Left renal pelvis (tissue), 4 donors: ENCODE results near the gene EIF1. TPM values are rescaled to one million over a fixed set of nuclear protein-coding genes. Genes with fewer than 3 reads are reported as not detected.
A peak's percentile ranks its signal among the peaks of the same experiment; 100 is the strongest.

Experiments used
- DNase-seq, 4 donors: peaks; one replicate each; pipeline ENCODE4 v3.0.0-alpha.2; 2013; ENCODE audit warnings: low read depth in 4 of 4, low spot score in 3 of 4
- polyA plus RNA-seq, 4 donors: library from polyadenylated mRNA; unstranded; fragments of 120-200 nt; gene quantifications; one replicate each; pipeline ENCODE4 v1.2.1, GENCODE V29; 2013; ENCODE audit not compliant: insufficient read length in 4 of 4

EIF1 gene
- polyA plus RNA-seq, 4 donors: 669 to 825 (median 761) TPM

- no peak for DNase-seq
These were observed 43.2 kb downstream of the EIF1 start for GRCh38 chr17:41731836-41732235.

DNA sequence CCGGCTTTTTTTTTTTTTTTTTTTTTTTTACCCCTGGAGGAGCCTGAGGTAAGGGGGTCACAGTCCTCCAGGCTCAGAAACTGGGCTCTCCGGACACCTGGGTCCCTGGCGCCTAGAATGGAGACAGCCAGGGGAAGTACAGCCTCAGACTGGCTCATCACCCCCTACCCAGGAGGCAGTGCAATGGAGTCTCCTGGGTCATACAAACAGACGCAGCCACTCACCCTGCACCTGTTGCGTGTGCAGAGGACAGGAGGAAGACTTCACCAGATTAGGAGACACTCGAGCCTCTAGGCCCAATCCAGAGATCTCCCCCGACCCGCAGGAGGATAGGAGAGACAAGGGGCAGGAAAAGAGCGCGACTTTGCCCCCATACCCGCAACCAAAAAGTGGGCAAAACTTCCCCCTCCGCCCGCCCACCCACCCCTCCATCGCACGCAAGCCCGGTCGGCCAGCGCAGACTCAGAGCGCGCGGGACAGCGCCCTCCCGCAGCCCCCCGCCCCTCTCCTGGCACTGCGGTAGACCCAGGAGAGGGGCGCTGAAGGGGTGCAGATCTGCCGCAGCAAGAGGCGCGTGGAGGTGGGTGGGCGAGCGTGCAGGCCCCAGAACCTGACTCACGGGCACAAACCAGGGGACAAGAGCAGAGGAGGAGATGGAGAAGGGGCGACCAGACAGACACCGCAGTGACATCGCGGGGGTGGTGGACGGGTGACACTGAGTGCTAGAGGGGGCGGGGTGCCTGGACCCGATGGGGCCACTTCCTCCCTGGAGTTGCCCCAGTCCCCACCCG is 44.9 kb downstream of the EIF1 start:
- no peak for DNase-seq

GRCh38 chr17:41734139-41734948 is 45.7 kb downstream of the EIF1 start, which contains the start of gene HAP1:
Gene HAP1, minus strand, starts transcription at chr17:41734643. Its CDS starts 9 bp downstream, at chr17:41734634.
- DNase-seq: no peak

GRCh38 chr17:41734949-41735313 is 46.2 kb downstream of the EIF1 start:
- no peak for DNase-seq

DNA sequence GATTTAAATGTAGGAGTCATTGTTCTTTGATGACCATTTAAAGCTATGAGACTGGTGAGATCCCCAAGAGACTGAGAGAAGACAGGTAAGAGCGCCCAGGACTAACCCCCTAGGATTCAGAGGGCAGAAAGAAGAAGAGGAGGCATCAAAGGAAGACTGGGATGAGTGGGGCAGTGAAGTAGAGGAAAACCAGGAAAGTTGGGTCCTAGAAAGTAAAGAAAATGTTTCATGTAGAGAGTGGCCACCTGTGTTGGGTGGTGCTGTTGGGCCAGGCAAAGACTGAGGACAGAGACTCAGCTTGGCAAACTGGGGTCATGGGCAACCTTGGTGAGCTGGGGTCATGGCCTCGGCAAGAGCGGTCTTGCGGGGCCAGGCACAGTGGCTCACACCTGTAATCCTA is 47.1 kb downstream of the EIF1 start:
- no peak for DNase-seq

DNA sequence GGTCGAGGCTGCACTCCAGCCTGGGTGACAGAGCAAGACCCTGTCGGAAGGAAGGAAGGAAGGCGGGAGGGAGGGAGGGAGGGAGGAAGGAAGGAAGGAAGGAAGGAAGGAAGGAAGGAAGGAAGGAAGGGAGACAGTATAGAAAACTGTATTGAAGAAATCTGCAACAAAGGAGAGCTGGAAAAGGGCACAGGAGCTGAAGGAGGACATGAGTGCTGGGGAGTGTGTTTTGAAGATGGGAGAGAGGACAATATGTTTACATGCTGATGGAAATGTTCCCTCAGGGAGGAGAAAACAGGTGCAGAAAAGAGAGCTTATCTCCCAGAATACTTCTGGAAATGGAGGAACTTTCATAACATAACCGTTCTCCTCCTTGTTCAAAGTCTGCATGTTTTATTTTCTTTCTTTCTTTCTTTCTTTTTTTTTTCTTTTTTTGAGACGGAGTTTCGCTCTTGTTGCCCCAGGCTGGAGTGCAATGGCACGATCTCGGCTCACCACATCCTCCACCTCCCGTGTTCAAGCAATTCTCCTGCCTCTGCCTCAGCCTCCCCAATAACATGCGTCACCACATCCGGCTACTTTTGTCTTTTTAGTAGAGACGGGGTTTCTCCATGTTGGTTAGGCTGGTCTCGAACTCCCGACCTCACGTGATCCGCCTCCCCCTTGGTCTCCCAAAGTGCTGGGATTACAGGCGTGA is 48.4 kb downstream of the EIF1 start:
- no peak for DNase-seq

DNA sequence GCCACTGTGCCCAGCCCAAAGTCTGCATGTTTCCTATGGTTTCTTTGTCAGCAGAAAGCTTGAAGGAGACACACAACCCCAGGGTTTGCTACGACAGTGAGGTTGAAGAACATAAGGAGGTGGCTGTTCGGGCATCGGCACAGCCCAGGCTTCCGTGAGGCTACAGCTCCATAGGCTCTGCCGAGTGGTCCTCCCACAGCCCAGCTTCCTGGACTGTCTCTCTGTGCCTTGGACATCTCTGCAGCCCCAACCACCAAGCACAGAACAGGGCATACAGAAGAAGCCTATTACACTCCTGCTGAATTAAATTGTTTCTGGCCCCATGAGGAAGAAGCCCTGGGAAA is 49.0 kb downstream of the EIF1 start:
- DNase-seq: no peak

GRCh38 chr17:41738077-41738800 is 49.6 kb downstream of the EIF1 start:
- peak; percentile 54 to 73 (median 65) for DNase-seq

DNA sequence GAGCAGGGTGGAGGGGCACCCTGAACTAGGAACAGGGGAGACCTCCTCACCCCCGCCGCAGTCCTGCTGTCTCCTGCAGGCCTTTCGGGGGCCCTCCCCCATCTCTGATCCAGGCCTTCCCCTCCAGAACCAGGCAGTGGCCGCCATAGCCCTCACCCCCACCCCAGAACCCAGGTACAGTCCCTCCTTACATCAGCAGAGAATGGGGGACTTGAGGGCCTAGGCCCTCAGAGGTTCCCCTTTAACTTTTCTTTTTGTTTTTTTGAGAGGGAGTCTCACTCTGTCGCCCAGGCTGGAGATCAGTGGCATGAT is 50.1 kb downstream of the EIF1 start:
- no peak for DNase-seq

DNA sequence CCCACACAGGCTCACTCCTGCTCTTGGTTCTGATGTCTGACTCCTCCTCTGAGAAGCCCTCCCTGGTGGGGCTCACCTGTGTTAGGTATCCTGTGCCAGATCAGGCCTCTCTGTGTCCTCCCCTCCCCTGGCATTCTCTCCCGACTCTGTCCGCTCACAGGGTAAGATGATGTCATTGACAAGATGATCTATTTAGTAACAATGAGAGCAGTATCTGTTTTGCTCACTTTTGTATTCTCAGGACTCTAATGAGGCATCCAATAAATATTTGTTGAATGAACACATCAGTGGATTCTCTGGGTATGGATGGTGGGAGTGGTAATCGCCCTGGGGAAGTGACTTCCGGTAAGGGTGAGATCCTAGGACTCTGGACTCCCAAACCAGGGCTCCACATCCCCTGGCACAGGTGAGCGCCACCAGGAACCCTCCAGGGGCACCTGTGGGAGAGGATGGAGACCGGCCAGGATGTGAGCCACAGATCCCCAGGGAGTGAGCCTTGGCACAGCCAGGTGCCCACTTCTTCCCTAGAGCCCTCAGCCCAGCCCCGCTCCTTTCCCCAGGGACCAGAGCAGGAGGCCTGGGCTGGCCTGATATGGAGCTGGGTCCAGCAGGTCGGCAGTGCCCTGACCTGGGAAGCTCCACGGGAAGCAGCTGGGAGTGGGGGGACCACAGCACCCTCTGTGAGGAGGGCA is 51.1 kb downstream of the EIF1 start:
- no peak for DNase-seq

- no peak for DNase-seq
These were observed 51.8 kb downstream of the EIF1 start for GRCh38 chr17:41740506-41740905.

- no peak for DNase-seq
These were observed 53.0 kb downstream of the EIF1 start for GRCh38 chr17:41741709-41742108.

Other genes starting within 250 kb of the EIF1 start
- gene KRT38, start 247.9 kb upstream of the EIF1 start, polyA plus RNA-seq: not detected
- not detected for gene KRT32, start 221.5 kb upstream of the EIF1 start, polyA plus RNA-seq
- under 1 TPM in 2 of 4 donors, not detected in 2; 0.07 to 0.09 TPM for gene KRT35, start 207.7 kb upstream of the EIF1 start, polyA plus RNA-seq
- under 1 TPM in 1 of 4 donors, not detected in 3; 0.12 TPM for gene KRT36, start 199.0 kb upstream of the EIF1 start, polyA plus RNA-seq
- gene KRT13, start 183.3 kb upstream of the EIF1 start, polyA plus RNA-seq: 10 to 100 TPM in 1 of 4 donors, 1 to 10 TPM in 2, under 1 TPM in 1; 0.54 to 37.8 (median 1.9) TPM
- gene KRT15, start 170.0 kb upstream of the EIF1 start, polyA plus RNA-seq: 1 to 10 TPM in 3 of 4 donors, under 1 TPM in 1; 0.72 to 3.1 (median 1.6) TPM
- gene KRT19, start 160.6 kb upstream of the EIF1 start, polyA plus RNA-seq: 100 to 1,000 TPM in 3 of 4 donors, 10 to 100 TPM in 1; 22.8 to 304 (median 176) TPM
- not detected for gene KRT9, start 116.8 kb upstream of the EIF1 start, polyA plus RNA-seq
- under 1 TPM; 0.24 to 0.44 (median 0.36) TPM for gene KRT14, start 102.0 kb upstream of the EIF1 start, polyA plus RNA-seq
- not detected for gene KRT16, start 76.1 kb upstream of the EIF1 start, polyA plus RNA-seq
- 1 to 10 TPM; 1.2 to 3.1 (median 1.5) TPM for gene KRT17, start 64.3 kb upstream of the EIF1 start, polyA plus RNA-seq
- not detected for gene GAST, start 23.4 kb downstream of the EIF1 start, polyA plus RNA-seq
- 1 to 10 TPM in 2 of 4 donors, under 1 TPM in 2; 0.69 to 1.5 (median 0.92) TPM for gene HAP1, start 45.8 kb downstream of the EIF1 start, polyA plus RNA-seq
- gene JUP, start 97.8 kb downstream of the EIF1 start, polyA plus RNA-seq: 100 to 1,000 TPM in 3 of 4 donors, 10 to 100 TPM in 1; 74.9 to 239 (median 187) TPM
- gene P3H4, start 123.1 kb downstream of the EIF1 start, polyA plus RNA-seq: 10 to 100 TPM; 33.9 to 49.4 (median 39.8) TPM
- 100 to 1,000 TPM; 141 to 260 (median 161) TPM for gene FKBP10, start 124.1 kb downstream of the EIF1 start, polyA plus RNA-seq
- gene NT5C3B, start 147.3 kb downstream of the EIF1 start, polyA plus RNA-seq: 100 to 1,000 TPM in 1 of 4 donors, 10 to 100 TPM in 3; 72.3 to 118 (median 91.4) TPM
- under 1 TPM; 0.16 to 0.34 (median 0.26) TPM for gene KLHL10, start 148.9 kb downstream of the EIF1 start, polyA plus RNA-seq
- gene KLHL11, start 176.5 kb downstream of the EIF1 start, polyA plus RNA-seq: 10 to 100 TPM in 1 of 4 donors, 1 to 10 TPM in 3; 6.7 to 10.9 (median 9.3) TPM
- 10 to 100 TPM; 79.7 to 90.8 (median 86.2) TPM for gene ACLY, start 230.1 kb downstream of the EIF1 start, polyA plus RNA-seq
- gene ODAD4, start 241.7 kb downstream of the EIF1 start, polyA plus RNA-seq: 1 to 10 TPM; 2.0 to 7.5 (median 6.8) TPM